ENCODE results near the gene DYNC1H1.
"Not testable (repeated sequence)": the region's sequence is repeated elsewhere in the genome, so short reads cannot be mapped to it uniquely, and the experiment has no call there.

The DYNC1H1 gene

GRCh38 chr14:102043251-102044025 lies 79.1 kb downstream of the DYNC1H1 start:
- no peak for DNase-seq

DNA sequence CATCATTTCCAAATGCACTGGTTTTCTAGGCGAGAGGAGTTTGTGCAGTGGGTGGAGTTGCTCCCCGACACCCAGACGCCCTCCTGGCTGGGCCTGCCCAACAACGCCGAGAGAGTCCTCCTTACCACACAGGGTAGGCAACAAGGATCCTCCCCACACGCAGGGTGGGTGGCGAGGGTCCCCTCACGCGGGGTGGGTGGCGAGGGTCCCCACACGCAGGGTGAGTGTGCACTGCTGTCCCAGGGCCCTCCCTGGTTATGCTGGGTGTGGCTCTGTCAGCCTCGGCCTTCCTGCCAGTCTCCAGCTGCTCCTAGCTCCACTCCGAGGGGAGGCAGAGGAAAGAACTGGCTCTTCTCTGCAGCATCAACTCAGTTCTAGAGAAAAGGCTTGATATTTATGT lies 80.2 kb downstream of the DYNC1H1 start:
- no peak for DNase-seq

DNA sequence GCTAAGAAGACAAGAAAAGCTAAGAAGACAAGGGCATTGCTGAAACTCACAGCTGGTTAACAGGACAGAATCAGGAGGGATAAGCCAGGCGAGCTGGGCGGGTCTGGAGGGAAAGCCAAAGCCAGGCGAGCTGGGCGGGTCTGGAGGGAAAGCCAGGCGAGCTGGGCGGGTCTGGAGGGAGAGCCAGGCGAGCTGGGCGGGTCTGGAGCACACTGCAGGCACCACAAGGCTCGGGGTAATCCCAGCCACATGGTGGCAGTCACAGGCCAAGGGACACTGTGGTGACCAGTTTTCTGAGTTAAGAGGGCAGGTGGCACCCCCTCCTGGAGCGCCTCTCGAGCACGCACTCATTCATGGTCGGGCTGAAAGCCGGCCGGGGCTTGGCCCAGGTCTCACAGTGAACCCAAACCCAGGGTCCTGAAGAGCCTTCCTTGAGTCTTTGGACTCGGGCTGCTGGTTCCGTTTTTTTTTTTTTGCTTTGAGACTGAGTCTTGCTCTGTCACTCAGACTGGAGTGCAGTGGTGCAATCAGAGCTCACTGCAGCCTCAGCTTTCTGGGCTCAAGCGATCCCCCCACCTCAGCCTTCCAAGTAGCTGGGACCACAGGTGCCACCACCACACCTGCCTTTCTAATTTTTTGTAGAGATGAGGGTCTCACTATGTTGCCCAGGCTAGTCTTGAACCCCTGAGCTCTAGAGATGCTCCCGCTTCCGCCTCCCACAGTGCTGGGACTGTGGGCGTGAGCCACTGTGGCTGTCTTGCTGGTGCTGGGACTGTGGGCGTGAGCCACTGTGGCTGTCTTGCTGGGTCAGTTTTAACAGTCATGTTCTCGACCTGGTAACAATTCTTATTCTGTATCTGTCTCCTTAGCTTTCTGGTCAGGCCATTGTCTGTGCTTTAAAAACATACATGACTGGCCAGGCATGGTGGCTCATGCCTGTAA lies 82.2 kb downstream of the DYNC1H1 start:
- DNase-seq, result no peak

GRCh38 chr14:102047808-102048540 lies 83.6 kb downstream of the DYNC1H1 start:
- no peak for DNase-seq

DNA sequence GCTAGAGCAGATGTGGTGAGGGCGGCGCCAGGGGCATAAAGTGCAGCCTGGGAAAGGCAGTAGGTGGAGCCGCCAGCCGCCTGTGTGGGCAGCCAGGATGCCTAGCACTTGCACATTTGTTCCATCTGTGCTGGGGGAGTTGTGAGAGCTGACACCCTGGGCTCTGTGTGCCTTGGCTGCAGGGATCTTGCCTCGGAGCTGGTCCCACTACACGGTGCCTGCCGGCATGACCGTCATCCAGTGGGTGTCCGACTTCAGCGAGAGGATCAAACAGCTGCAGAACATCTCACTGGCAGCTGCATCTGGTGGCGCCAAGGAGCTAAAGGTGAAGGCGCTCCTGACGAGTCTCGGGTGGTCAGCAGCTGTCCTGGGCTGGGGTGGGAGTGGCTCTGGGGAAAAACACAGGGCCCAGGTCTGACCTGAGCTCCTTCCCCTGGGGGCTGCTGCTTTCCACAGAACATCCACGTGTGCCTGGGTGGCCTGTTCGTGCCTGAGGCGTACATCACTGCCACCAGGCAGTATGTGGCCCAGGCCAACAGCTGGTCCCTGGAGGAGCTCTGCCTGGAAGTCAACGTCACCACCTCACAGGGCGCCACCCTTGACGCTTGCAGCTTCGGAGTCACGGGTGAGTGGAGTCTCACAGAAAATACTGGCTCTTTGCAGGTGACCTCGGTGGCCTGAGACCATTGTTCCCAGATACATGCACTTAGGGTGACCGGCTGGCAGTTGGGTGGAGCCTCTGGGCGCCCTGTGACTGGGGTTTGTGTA lies 85.1 kb downstream of the DYNC1H1 start:
- no peak for DNase-seq

GRCh38 chr14:102050026-102050405 lies 85.6 kb downstream of the DYNC1H1 start:
- DNase-seq, result no peak

DNA sequence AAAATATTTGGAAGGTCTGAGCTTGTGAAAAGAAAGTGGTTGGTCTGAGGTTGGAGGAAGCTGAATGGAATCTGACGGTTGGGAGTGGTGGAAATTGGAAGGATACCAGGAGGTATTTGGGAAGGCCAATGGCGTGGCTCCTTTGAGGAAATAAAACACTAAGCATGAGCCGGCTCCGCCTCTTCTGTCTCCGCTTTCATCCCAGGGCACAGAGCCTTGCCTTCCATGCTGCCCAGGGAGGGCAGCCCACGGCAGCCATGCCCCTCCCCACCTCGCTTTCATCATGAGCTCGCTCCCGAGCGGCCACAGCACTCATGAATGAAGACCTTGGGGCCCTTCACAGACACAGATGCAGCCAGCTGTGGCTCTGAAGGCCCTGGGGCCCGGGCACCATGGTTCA lies 86.3 kb downstream of the DYNC1H1 start:
- DNase-seq, result no peak

GRCh38 chr14:102052522-102052921 lies 88.1 kb downstream of the DYNC1H1 start:
- DNase-seq, result no peak

- DNase-seq, result no peak
Measured at GRCh38 chr14:102055181-102055901, 91.0 kb downstream of the DYNC1H1 start.

GRCh38 chr14:102056694-102057442 lies 92.5 kb downstream of the DYNC1H1 start:
- no peak for DNase-seq

DNA sequence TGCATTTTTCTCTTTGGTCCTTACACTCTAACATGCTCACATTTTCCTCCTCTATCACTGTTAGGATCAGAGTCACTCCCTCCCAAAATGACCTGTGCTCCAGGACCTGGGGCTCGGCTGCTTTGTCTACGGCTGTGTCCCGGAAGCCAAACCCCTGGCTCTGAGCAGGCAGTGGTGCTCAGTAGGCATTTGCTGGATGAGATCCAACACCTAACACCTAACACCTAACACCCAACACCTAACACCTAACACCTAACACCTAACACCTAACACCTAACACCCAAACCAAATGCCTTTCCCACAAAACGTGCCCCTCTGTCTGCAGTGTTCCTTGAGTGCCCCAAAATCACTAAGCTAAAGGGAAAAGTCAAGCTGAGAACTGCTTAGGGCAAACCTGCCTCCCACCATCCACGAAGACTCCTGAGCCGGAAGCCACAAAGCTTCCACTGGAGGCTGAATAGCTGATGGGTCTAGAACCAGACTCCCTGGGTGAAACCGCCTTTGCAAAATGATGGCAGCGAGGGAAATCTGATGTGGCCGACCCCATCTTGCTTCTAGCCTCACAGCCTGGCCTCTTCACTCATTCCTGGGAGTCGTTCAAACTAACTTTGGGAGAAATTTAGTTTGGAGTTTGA lies 93.2 kb downstream of the DYNC1H1 start:
- no peak for DNase-seq

DNA sequence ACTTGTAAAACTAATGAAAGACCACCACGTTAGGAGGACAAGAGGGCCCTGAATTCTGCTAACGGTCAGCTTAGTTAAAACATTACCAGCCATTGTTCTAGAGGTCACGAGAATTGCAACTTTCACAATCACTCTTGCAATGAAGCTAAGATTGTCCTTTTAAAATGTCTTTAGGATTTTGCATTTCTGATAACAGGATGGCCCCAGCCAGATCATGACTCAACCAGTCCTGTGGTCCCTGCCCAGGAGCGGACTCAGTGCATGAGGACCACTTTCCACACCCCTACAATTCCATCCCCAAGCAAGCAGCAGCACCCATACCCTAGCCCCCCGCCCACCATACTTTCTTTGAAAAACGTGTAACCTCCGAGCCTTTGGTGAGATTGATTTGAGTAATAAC lies 93.8 kb downstream of the DYNC1H1 start:
- DNase-seq, result no peak

- no peak for DNase-seq
Measured at GRCh38 chr14:102058961-102059360, 94.6 kb downstream of the DYNC1H1 start.

DNA sequence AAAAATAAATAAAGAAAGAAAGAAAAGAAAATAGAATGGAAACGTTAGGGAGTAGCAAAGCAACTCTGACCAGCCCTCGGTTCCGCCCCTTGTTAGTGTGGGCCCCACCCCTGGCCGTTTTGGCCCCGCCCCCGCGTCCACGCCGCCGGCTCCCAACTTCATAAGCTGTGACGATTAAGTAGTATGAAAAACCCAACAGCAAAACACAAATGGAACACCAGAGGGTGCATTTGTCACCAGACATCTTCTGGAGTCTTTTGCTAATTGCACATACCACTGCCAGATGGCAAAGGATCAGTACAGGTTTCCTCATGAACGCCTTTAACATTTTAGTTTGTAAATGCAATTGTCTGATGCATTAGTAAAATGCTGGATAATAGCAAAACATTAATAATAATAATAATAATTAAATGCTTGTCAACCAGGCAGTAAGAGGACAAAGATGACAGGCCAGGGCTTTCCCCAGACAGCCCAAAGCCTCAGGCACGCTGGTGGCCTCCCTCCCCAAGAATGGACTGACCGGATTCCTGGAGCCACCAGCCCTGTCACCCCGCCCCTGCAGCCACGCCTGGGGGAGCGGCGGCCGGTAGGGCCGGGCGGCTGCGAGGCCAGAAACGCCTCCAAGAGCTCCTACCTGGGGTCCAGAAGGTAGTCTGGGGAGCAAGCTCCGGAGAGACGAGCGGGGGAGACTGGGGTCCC lies 98.9 kb downstream of the DYNC1H1 start:
- DNase-seq, result peak; percentile 64

- no peak for DNase-seq
Measured at GRCh38 chr14:102063808-102064429, 99.5 kb downstream of the DYNC1H1 start.

GRCh38 chr14:102064590-102064989 lies 100.2 kb downstream of the DYNC1H1 start:
- not testable (repeated sequence) for DNase-seq

DNA sequence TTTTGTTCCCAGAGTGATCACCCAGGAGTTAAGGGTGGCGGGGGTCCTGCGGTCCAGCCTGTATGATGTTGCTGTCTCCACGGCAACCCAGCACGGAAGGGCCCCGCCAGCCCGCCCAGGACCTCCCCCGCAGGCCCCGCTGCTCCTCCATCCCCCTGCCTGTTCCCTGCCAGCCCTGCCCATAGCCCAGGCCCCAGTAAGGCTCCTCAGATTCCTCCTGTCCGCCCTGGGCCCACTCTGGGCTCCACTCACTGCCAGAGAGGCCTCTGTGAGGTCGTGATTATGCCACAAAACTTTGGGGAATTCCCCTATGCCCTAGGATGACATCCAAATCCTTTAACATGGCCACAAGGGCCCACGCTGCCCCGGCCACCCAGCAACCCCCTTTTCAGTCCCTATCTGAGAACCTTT lies 101.7 kb downstream of the DYNC1H1 start:
- no peak for DNase-seq

- no peak for DNase-seq
Measured at GRCh38 chr14:102071283-102071998, 107.1 kb downstream of the DYNC1H1 start.
